ENCODE data around the gene EIF2S1.

DNA sequence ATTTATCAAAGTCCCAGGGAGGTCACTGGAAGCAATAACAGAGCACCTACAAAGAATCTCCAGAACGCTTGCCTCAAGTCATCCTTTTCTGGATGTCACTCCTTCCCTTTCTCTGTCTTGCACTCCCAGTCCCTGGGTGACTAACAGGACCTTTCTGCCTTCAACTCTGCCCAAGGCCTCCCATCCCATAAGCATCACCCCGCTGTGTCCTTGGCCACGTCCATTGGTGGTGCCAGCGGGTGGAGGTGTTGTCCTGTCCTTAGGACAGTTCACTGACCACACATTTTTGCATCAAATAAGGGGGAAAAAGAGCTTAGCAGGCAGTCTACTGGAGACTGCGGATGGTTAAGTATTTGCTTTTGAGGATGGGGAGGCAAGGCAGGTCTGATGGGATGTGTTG lies 75.5 kb downstream of the EIF2S1 start:
- TF ChIP-seq, protein P1, sequence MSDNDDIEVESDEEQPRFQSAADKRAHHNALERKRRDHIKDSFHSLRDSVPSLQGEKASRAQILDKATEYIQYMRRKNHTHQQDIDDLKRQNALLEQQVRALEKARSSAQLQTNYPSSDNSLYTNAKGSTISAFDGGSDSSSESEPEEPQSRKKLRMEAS (IDR thresholded peaks at IDR 0.05) = no peak
- TF ChIP-seq, protein P2, sequence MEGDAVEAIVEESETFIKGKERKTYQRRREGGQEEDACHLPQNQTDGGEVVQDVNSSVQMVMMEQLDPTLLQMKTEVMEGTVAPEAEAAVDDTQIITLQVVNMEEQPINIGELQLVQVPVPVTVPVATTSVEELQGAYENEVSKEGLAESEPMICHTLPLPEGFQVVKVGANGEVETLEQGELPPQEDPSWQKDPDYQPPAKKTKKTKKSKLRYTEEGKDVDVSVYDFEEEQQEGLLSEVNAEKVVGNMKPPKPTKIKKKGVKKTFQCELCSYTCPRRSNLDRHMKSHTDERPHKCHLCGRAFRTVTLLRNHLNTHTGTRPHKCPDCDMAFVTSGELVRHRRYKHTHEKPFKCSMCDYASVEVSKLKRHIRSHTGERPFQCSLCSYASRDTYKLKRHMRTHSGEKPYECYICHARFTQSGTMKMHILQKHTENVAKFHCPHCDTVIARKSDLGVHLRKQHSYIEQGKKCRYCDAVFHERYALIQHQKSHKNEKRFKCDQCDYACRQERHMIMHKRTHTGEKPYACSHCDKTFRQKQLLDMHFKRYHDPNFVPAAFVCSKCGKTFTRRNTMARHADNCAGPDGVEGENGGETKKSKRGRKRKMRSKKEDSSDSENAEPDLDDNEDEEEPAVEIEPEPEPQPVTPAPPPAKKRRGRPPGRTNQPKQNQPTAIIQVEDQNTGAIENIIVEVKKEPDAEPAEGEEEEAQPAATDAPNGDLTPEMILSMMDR (IDR thresholded peaks at IDR 0.05; ENCODE audit: low read depth, low read length, missing input control) = no peak
- no peak for TF ChIP-seq SP1 (IDR thresholded peaks at IDR 0.05)
- TF ChIP-seq FOXA1 (IDR thresholded peaks at IDR 0.05) = no peak
- TF ChIP-seq, protein P3, sequence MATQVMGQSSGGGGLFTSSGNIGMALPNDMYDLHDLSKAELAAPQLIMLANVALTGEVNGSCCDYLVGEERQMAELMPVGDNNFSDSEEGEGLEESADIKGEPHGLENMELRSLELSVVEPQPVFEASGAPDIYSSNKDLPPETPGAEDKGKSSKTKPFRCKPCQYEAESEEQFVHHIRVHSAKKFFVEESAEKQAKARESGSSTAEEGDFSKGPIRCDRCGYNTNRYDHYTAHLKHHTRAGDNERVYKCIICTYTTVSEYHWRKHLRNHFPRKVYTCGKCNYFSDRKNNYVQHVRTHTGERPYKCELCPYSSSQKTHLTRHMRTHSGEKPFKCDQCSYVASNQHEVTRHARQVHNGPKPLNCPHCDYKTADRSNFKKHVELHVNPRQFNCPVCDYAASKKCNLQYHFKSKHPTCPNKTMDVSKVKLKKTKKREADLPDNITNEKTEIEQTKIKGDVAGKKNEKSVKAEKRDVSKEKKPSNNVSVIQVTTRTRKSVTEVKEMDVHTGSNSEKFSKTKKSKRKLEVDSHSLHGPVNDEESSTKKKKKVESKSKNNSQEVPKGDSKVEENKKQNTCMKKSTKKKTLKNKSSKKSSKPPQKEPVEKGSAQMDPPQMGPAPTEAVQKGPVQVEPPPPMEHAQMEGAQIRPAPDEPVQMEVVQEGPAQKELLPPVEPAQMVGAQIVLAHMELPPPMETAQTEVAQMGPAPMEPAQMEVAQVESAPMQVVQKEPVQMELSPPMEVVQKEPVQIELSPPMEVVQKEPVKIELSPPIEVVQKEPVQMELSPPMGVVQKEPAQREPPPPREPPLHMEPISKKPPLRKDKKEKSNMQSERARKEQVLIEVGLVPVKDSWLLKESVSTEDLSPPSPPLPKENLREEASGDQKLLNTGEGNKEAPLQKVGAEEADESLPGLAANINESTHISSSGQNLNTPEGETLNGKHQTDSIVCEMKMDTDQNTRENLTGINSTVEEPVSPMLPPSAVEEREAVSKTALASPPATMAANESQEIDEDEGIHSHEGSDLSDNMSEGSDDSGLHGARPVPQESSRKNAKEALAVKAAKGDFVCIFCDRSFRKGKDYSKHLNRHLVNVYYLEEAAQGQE (IDR thresholded peaks at IDR 0.05) = no peak
- no peak for TF ChIP-seq TAF1 (conservative IDR thresholded peaks at IDR 0.05)
- TF ChIP-seq, protein P4, sequence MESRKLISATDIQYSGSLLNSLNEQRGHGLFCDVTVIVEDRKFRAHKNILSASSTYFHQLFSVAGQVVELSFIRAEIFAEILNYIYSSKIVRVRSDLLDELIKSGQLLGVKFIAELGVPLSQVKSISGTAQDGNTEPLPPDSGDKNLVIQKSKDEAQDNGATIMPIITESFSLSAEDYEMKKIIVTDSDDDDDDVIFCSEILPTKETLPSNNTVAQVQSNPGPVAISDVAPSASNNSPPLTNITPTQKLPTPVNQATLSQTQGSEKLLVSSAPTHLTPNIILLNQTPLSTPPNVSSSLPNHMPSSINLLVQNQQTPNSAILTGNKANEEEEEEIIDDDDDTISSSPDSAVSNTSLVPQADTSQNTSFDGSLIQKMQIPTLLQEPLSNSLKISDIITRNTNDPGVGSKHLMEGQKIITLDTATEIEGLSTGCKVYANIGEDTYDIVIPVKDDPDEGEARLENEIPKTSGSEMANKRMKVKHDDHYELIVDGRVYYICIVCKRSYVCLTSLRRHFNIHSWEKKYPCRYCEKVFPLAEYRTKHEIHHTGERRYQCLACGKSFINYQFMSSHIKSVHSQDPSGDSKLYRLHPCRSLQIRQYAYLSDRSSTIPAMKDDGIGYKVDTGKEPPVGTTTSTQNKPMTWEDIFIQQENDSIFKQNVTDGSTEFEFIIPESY (IDR thresholded peaks at IDR 0.05) = no peak
- TF ChIP-seq EGR1 (IDR thresholded peaks at IDR 0.05; ENCODE audit: low read depth in 2 of 2) = no peak
- TF ChIP-seq JUND (IDR thresholded peaks at IDR 0.05) = no peak
- TF ChIP-seq, protein P5, sequence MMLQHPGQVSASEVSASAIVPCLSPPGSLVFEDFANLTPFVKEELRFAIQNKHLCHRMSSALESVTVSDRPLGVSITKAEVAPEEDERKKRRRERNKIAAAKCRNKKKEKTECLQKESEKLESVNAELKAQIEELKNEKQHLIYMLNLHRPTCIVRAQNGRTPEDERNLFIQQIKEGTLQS (IDR thresholded peaks at IDR 0.05) = no peak

Data from liver (tissue), 3 donors.